Measurements from ENCODE around the gene CUX1. TPM values are rescaled to one million over a fixed set of nuclear protein-coding genes. Genes with fewer than 3 reads are reported as not detected.

The CUX1 gene
- total RNA-seq, 1 donor from 2014 or later = 101 TPM

- peak overlapping the region; percentile 25 to 41 for H3K27ac ChIP-seq
- intact Hi-C loops (cut with DNase I) = no loop called here
Measured at GRCh38 chr7:102044984-102045673, 227.7 kb downstream of the CUX1 start.

GRCh38 chr7:102045681-102046372, 228.4 kb downstream of the CUX1 start:
- no peaks in the 10 kb centered on the region for H3K27me3 ChIP-seq
- no peaks in the 10 kb centered on the region for H3K36me3 ChIP-seq
- no peak for TF ChIP-seq CTCF (IDR thresholded peaks at IDR 0.05)
- peak overlapping the region in 1 of 2 donors; percentile 40 for H3K4me3 ChIP-seq
- peaks cover 2 to 18% of the 10 kb centered on the region in 2 donors for H3K4me1 ChIP-seq
- peak in 1 of 2 donors; percentile 42 for DNase-seq (ENCODE audit: low spot score in 2 of 2)
- no peaks in the 10 kb centered on the region for H3K9me3 ChIP-seq
- intact Hi-C loops (cut with DNase I) = no loop called here
- H3K27ac ChIP-seq = peak overlapping the region in 1 of 2 donors; percentile 25

More at GRCh38 chr7:102044984-102045673, 227.7 kb downstream of the CUX1 start:
- TF ChIP-seq CTCF (IDR thresholded peaks at IDR 0.05) = no peak
- Histone ChIP-seq H3K27me3 (no peaks in the 10 kb centered on the region), H3K36me3 (no peaks in the 10 kb centered on the region), H3K9me3 (no peaks in the 10 kb centered on the region), H3K4me3 (peak overlapping the region; percentile 30 to 40), H3K4me1 (peaks cover 2 to 18% of the 10 kb centered on the region in 2 donors)
- DNase-seq (ENCODE audit: low spot score in 2 of 2) = peak in 1 of 2 donors; percentile 46

GRCh38 chr7:102046373-102047117, 229.1 kb downstream of the CUX1 start:
- Histone ChIP-seq H3K9me3 (no peaks in the 10 kb centered on the region), H3K4me3 (no peak overlapping the region), H3K36me3 (no peaks in the 10 kb centered on the region), H3K4me1 (peaks cover 2 to 18% of the 10 kb centered on the region in 2 donors), H3K27ac (no peak overlapping the region), H3K27me3 (no peaks in the 10 kb centered on the region)
- intact Hi-C loops (cut with DNase I) = no loop called here
- DNase-seq (ENCODE audit: low spot score in 2 of 2) = no peak
- no peak for TF ChIP-seq CTCF (IDR thresholded peaks at IDR 0.05)

GRCh38 chr7:102047167-102047566, 229.7 kb downstream of the CUX1 start:
- TF ChIP-seq CTCF (IDR thresholded peaks at IDR 0.05) = no peak
- H3K36me3 ChIP-seq = no peaks in the 10 kb centered on the region
- H3K27ac ChIP-seq = no peak overlapping the region
- peaks cover 0 to 12% of the 10 kb centered on the region in 2 donors for H3K4me1 ChIP-seq
- intact Hi-C loops (cut with DNase I) = no loop called here
- H3K9me3 ChIP-seq = no peaks in the 10 kb centered on the region
- H3K4me3 ChIP-seq = no peak overlapping the region
- H3K27me3 ChIP-seq = no peaks in the 10 kb centered on the region
- no peak for DNase-seq (ENCODE audit: low spot score in 2 of 2)

- Histone ChIP-seq H3K4me1 (peaks cover 0 to 7% of the 10 kb centered on the region in 2 donors), H3K4me3 (no peak overlapping the region), H3K27ac (no peak overlapping the region), H3K27me3 (no peaks in the 10 kb centered on the region), H3K9me3 (peaks cover 0 to 3% of the 10 kb centered on the region in 2 donors), H3K36me3 (no peaks in the 10 kb centered on the region)
- no peak for TF ChIP-seq CTCF (IDR thresholded peaks at IDR 0.05)
- intact Hi-C loops (cut with DNase I) = no loop called here
- DNase-seq (ENCODE audit: low spot score in 2 of 2) = no peak
Measured at GRCh38 chr7:102049765-102050164, 232.3 kb downstream of the CUX1 start.
